Body of pancreas (tissue), 4 donors: Measurements from ENCODE around the gene USP49.

Source experiments
- POLR2A ChIP-seq, 3 donors: fragments of 450-650 bp; IDR thresholded peaks; one replicate each; pipeline ENCODE4 v1.6.1; 2016; ENCODE audit warnings: antibody characterized with exemption in 3 of 3, mild to moderate bottlenecking in 2 of 3
- TF ChIP-seq, protein P1 (sequence below), 7 experiments: fragments of 450-650 bp in 4 of 7; fragments of 200-600 bp in 3 of 7; sonication (generic) in 3 of 7; IDR thresholded peaks; one replicate each; pipeline ENCODE4 v1.5.1; 2016 to 2019; ENCODE audit warnings: antibody characterized with exemption in 7 of 7

DNA sequence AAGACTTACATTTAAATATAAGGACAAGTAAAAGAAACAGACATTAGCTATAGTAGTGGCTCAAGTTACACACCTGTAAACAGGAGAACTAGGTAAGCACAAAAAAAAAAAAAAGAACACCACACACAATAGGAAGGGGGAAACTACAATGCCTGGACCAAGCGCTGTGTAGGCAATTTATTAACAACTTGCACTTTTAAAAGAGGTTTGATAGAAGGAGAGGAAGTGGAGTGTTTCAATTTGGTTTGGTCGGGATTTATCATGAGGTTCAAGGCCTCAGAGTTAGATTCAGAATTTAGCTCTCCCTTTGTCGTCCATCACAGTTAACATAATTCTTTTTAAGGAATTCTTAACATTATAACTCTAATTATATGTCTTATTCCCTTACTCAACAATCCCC is 1.1 kb upstream of the USP49 start:
- TF ChIP-seq, protein P1, sequence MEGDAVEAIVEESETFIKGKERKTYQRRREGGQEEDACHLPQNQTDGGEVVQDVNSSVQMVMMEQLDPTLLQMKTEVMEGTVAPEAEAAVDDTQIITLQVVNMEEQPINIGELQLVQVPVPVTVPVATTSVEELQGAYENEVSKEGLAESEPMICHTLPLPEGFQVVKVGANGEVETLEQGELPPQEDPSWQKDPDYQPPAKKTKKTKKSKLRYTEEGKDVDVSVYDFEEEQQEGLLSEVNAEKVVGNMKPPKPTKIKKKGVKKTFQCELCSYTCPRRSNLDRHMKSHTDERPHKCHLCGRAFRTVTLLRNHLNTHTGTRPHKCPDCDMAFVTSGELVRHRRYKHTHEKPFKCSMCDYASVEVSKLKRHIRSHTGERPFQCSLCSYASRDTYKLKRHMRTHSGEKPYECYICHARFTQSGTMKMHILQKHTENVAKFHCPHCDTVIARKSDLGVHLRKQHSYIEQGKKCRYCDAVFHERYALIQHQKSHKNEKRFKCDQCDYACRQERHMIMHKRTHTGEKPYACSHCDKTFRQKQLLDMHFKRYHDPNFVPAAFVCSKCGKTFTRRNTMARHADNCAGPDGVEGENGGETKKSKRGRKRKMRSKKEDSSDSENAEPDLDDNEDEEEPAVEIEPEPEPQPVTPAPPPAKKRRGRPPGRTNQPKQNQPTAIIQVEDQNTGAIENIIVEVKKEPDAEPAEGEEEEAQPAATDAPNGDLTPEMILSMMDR (IDR thresholded peaks at IDR 0.05) = no peak
- no peak for TF ChIP-seq POLR2A (IDR thresholded peaks at IDR 0.05)
